KG1 (cell line): ENCODE measurements around the gene KLHDC4.
"Not testable (repeated sequence)": the region's sequence is repeated elsewhere in the genome, so short reads cannot be mapped to it uniquely, and the experiment has no call there.

Experiments used
- DNase-seq: peaks from one replicate; lab custom pipeline; 2025; lab: John Stamatoyannopoulos, UW

KLHDC4 gene

GRCh38 chr16:87765776-87766484 lies at the start of gene KLHDC4:
Gene KLHDC4, minus strand, starts transcription at chr16:87765986. Its CDS starts 96 bp downstream, at chr16:87765890.
- DNase-seq = peak; percentile 56

GRCh38 chr16:87815567-87815966 lies 49.8 kb upstream of the KLHDC4 start:
- DNase-seq = no peak

GRCh38 chr16:87812200-87812656 lies 46.4 kb upstream of the KLHDC4 start:
- DNase-seq = no peak

- DNase-seq = not testable (repeated sequence)
Measured at GRCh38 chr16:87811454-87811853, 45.7 kb upstream of the KLHDC4 start.

GRCh38 chr16:87809150-87809902 lies 43.5 kb upstream of the KLHDC4 start:
- no peak for DNase-seq

- DNase-seq = no peak
Measured at GRCh38 chr16:87808108-87808507, 42.3 kb upstream of the KLHDC4 start.

GRCh38 chr16:87806641-87807546 lies 41.1 kb upstream of the KLHDC4 start:
- DNase-seq = no peak

- no peak for DNase-seq
Measured at GRCh38 chr16:87806261-87806640, 40.5 kb upstream of the KLHDC4 start.

- no peak for DNase-seq
Measured at GRCh38 chr16:87803385-87803784, 37.6 kb upstream of the KLHDC4 start.

- DNase-seq = no peak
Measured at GRCh38 chr16:87802670-87803069, 36.9 kb upstream of the KLHDC4 start.

GRCh38 chr16:87801679-87802259 lies 36.0 kb upstream of the KLHDC4 start:
- DNase-seq = no peak

GRCh38 chr16:87800497-87800896 lies 34.7 kb upstream of the KLHDC4 start:
- no peak for DNase-seq

GRCh38 chr16:87795336-87795735 lies 29.6 kb upstream of the KLHDC4 start:
- no peak for DNase-seq

- DNase-seq = no peak
Measured at GRCh38 chr16:87794485-87795078, 28.8 kb upstream of the KLHDC4 start.

- DNase-seq = no peak
Measured at GRCh38 chr16:87792205-87792565, 26.4 kb upstream of the KLHDC4 start.

- DNase-seq = no peak
Measured at GRCh38 chr16:87791295-87792204, 25.8 kb upstream of the KLHDC4 start.

- DNase-seq = no peak
Measured at GRCh38 chr16:87790292-87791100, 24.7 kb upstream of the KLHDC4 start.

GRCh38 chr16:87789437-87790291 lies 23.9 kb upstream of the KLHDC4 start:
- DNase-seq = no peak
